NT2/D1 (cell line): Measurements from ENCODE around the gene SNRPD3.

ENCODE experiments used
- YY1 ChIP-seq: IDR thresholded peaks from 2 replicates; pipeline ENCODE4 v1.6.1; 2011; ENCODE audit not compliant: insufficient read length, insufficient read depth
- ZNF274 ChIP-seq: IDR thresholded peaks from 2 replicates; pipeline ENCODE4 v1.6.1; 2011; ENCODE audit warnings: mild to moderate bottlenecking, low read depth, low read length

GRCh38 chr22:24559471-24559870 is 3.7 kb downstream of the SNRPD3 start:
- TF ChIP-seq ZNF274 (no peak), YY1 (no peak)
